ENCODE data around the gene GNG2. TPM values are rescaled to one million over a fixed set of nuclear protein-coding genes. Genes with fewer than 3 reads are reported as not detected.

Gene GNG2
- total and polyA plus RNA-seq, 9 donors: 34.8 to 90.2 (median 42.9) TPM

- no CpG with 5 or more reads among the region's 1 CpG for WGBS (ENCODE audit: insufficient coverage)
- no peak for DNase-seq
- no peak overlapping the region for H3K27ac ChIP-seq (ENCODE audit: low read length)
- H3K4me1 ChIP-seq (ENCODE audit: control insufficient read depth, insufficient read depth, low read length): peaks cover 11% of the 10 kb centered on the region
- H3K36me3 ChIP-seq (ENCODE audit: control insufficient read depth, insufficient read depth, low read length): no peaks in the 10 kb centered on the region
- no peaks in the 10 kb centered on the region for H3K9me3 ChIP-seq (replicated peaks; ENCODE audit: control insufficient read depth, low read depth, low read length)
- H3K4me3 ChIP-seq (ENCODE audit: low read length): no peak overlapping the region
- no peaks in the 10 kb centered on the region for H3K27me3 ChIP-seq (ENCODE audit: control insufficient read depth, insufficient read depth, low read length)
Observed at GRCh38 chr14:51850651-51851050, 9.8 kb upstream of the GNG2 start.

DNA sequence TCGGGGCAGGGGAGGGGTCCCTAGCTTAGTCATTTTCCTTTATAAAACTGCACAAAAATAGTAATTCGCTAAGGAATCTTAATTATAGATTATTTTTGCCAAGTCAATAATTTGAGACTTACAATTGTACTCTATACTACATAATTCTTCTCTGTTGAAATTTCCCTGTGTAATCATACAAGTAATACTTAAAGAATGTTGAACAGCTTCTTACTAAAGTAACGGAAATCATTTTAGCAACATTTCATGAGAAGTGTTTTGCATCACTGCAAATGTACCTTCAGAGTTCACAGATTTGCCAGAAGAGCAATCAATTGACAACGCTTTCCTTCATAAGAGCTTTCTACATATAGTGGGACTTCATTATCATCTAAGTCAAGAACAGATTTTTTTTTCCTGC, 7.9 kb upstream of the GNG2 start:
- peaks cover 2% of the 10 kb centered on the region for H3K4me1 ChIP-seq (ENCODE audit: control insufficient read depth, insufficient read depth, low read length)
- WGBS (ENCODE audit: insufficient coverage): no CpG with 5 or more reads among the region's 4 CpGs
- no peak overlapping the region for H3K27ac ChIP-seq (ENCODE audit: low read length)
- no peaks in the 10 kb centered on the region for H3K27me3 ChIP-seq (ENCODE audit: control insufficient read depth, insufficient read depth, low read length)
- H3K9me3 ChIP-seq (replicated peaks; ENCODE audit: control insufficient read depth, low read depth, low read length): no peaks in the 10 kb centered on the region
- H3K36me3 ChIP-seq (ENCODE audit: control insufficient read depth, insufficient read depth, low read length): no peaks in the 10 kb centered on the region
- no peak overlapping the region for H3K4me3 ChIP-seq (ENCODE audit: low read length)
- no peak for DNase-seq

DNA sequence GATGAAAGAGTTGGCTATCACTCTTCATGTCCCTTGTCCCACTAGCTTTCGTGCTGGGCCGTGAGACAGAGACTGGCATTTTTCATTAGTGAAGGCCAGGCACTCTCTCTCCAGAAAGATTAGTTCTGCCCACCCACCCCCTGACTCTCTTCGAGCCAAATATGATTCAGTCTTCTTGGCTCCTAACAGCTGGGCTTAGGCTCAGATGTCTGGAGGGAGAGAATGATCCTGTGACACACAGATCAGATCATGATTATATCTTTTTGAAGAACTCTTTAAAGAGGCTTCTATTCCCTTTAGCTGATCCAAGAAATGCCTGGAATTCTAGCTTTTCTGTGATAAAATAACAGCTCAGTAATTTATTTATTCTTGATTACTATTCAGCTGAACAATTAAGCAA, 5.2 kb upstream of the GNG2 start:
- Histone ChIP-seq H3K36me3 (ENCODE audit: control insufficient read depth, insufficient read depth, low read length) (no peaks in the 10 kb centered on the region), H3K4me3 (ENCODE audit: low read length) (no peak overlapping the region), H3K27ac (ENCODE audit: low read length) (no peak overlapping the region), H3K4me1 (ENCODE audit: control insufficient read depth, insufficient read depth, low read length) (peaks cover 10% of the 10 kb centered on the region), H3K9me3 (replicated peaks; ENCODE audit: control insufficient read depth, low read depth, low read length) (no peaks in the 10 kb centered on the region), H3K27me3 (ENCODE audit: control insufficient read depth, insufficient read depth, low read length) (no peaks in the 10 kb centered on the region)
- DNase-seq: peak; percentile 79
- 60% methylated on average over 1 of the region's 3 CpGs for WGBS (ENCODE audit: insufficient coverage)

DNA sequence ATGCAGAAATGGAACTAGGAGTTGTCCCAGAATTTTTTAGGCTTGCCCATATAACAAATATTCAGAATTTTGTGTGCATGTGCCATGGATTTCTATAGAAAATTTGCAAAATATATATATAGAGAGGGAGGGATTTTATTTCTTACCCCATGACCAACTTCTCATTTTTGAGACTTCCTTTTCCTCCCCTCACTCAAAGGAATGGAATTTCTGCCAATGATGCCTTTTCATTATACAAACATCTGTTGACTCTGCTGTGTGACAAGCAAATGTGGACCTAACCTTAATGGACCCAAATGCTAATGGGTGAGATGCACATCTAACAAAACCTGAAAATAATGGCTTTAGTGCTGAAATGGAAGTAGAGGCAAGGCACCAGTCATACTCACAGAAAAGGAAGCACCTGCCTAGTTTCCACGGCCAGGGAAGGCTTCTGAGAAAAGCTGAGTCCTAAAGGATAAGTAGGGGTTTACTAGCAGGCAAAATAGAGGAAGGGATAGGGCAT, 3.6 kb upstream of the GNG2 start:
- Histone ChIP-seq H3K27ac (ENCODE audit: low read length) (no peak overlapping the region), H3K9me3 (replicated peaks; ENCODE audit: control insufficient read depth, low read depth, low read length) (no peaks in the 10 kb centered on the region), H3K36me3 (ENCODE audit: control insufficient read depth, insufficient read depth, low read length) (no peaks in the 10 kb centered on the region), H3K4me1 (ENCODE audit: control insufficient read depth, insufficient read depth, low read length) (peaks cover 11% of the 10 kb centered on the region), H3K27me3 (ENCODE audit: control insufficient read depth, insufficient read depth, low read length) (no peaks in the 10 kb centered on the region), H3K4me3 (ENCODE audit: low read length) (no peak overlapping the region)
- DNase-seq: peak; percentile 54
- WGBS (ENCODE audit: insufficient coverage): 73% methylated on average over 1 of the region's 1 CpG

DNA sequence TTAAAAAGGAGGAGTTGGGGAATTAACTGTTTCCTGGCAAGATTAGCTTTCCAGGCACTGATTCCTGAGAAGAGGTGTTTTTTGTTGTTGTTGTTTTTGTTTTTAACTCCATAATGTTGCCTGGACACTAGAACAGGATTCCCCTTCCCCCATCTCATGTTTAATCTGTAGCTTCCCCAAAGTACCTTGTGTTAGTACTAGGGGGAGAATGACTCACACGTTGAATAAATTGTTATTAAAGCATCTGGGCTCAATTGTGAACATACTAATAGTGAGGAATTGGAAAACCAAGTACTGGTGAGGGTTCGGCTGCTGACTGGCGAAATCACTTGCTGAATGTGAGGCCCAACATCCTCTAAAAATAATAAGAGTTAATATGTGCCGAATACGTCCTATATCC, 1.3 kb upstream of the GNG2 start:
- DNase-seq: no peak
- Histone ChIP-seq H3K27ac (ENCODE audit: low read length) (no peak overlapping the region), H3K36me3 (ENCODE audit: control insufficient read depth, insufficient read depth, low read length) (no peaks in the 10 kb centered on the region), H3K4me1 (ENCODE audit: control insufficient read depth, insufficient read depth, low read length) (peaks cover 11% of the 10 kb centered on the region), H3K27me3 (ENCODE audit: control insufficient read depth, insufficient read depth, low read length) (no peaks in the 10 kb centered on the region), H3K9me3 (replicated peaks; ENCODE audit: control insufficient read depth, low read depth, low read length) (no peaks in the 10 kb centered on the region), H3K4me3 (ENCODE audit: low read length) (no peak overlapping the region)
- no CpG with 5 or more reads among the region's 5 CpGs for WGBS (ENCODE audit: insufficient coverage)

DNA sequence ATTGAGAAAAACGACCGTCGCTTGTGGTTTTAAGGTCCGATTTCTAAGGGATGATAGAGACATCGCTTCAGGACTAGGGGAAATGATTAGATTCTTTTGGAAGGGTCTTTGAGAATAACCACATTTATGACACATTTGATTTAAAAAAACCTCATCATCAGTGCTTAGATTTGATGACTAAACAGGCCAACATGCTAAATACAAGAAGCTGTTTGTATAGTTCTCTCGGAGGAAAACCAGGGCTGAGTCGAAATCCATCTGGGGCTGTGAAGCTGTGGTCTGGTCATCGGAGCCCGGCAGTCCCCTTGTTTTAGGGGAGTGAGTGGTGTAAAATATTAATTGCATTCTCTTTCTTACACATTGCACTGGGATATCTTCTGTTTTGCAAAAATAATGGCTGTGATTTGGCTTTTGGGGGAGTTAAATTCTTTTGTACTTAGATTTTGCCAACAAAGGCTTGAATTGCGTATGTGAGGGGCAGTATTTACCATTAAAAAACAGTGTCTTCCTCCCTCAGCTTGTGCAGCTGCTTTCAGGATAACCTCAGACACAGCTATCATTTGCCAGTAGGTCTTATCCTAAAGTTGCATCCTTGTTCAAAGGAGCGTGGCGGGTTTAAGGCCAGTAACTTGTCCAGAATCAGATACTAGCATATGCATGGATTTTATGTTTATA, 550 bp downstream of the GNG2 start:
- no CpG with 5 or more reads among the region's 12 CpGs for WGBS (ENCODE audit: insufficient coverage)
- peak overlapping the region; percentile 91 for H3K27ac ChIP-seq (ENCODE audit: low read length)
- peaks cover 11% of the 10 kb centered on the region for H3K4me1 ChIP-seq (ENCODE audit: control insufficient read depth, insufficient read depth, low read length)

DNA sequence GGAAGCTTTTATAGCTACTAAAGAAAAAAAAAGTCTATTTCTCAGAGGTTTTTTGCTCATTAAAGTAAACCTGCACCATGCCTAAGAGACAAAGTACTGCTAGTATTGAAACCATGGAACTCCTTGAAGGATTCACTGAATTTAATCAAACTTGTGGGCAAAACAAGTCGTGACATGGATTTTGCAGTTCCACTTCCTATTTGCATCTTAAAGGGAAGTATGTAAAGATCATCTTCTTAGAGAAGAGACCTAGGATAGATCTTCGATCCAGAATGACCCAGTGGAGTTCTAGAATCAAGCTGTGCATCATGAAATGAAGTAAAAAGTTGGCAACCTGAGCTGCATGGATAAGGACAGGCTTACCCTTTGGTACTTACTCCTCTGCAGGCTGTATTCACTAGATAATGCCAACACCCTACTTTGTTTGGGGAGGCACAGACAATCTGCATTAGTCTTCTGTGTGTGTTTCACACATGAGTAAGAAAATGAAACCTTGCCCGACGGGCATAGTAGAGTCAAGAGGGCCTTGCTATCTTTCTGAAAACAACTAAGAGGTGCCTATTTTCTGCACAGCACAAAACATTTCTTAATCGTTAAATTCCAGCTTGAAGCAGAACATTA, 1.9 kb downstream of the GNG2 start:
- peak overlapping the region; percentile 57 for H3K27ac ChIP-seq (ENCODE audit: low read length)
- H3K27me3 ChIP-seq (ENCODE audit: control insufficient read depth, insufficient read depth, low read length): no peaks in the 10 kb centered on the region
- H3K9me3 ChIP-seq (replicated peaks; ENCODE audit: control insufficient read depth, low read depth, low read length): no peaks in the 10 kb centered on the region
- H3K4me3 ChIP-seq (ENCODE audit: low read length): peak overlapping the region; percentile 61
- no peak for DNase-seq
- WGBS (ENCODE audit: insufficient coverage): 0% methylated on average over 1 of the region's 5 CpGs
- H3K36me3 ChIP-seq (ENCODE audit: control insufficient read depth, insufficient read depth, low read length): no peaks in the 10 kb centered on the region
- peaks cover 9% of the 10 kb centered on the region for H3K4me1 ChIP-seq (ENCODE audit: control insufficient read depth, insufficient read depth, low read length)

More for the DNA sequence above, 550 bp downstream of the GNG2 start:
- H3K27me3 ChIP-seq (ENCODE audit: control insufficient read depth, insufficient read depth, low read length): no peaks in the 10 kb centered on the region
- no peaks in the 10 kb centered on the region for H3K9me3 ChIP-seq (replicated peaks; ENCODE audit: control insufficient read depth, low read depth, low read length)
- H3K4me3 ChIP-seq (ENCODE audit: low read length): peak overlapping the region; percentile 61
- H3K36me3 ChIP-seq (ENCODE audit: control insufficient read depth, insufficient read depth, low read length): no peaks in the 10 kb centered on the region
- peak; percentile 71 for DNase-seq

DNA sequence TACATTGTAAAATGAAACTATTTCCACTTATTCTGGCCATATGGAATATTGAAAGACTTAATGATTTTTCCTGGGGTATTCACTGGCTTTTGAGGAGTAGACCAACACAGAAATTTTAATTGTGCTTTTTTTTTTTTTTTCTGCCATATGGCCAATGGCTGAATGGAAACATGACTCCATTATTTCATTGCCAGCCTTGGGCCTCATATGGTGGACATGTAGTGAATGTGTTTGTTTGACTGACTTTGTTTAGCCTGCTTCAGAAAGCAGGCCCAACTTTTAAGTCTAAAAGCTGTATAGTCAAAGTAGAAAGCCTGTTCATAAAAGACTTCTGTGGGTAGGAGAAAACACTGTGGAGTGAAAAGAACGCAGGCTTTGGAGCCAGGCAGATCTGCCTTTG, 2.4 kb downstream of the GNG2 start:
- Histone ChIP-seq H3K27ac (ENCODE audit: low read length) (peak overlapping the region; percentile 18), H3K4me1 (ENCODE audit: control insufficient read depth, insufficient read depth, low read length) (peaks cover 9% of the 10 kb centered on the region)

DNA sequence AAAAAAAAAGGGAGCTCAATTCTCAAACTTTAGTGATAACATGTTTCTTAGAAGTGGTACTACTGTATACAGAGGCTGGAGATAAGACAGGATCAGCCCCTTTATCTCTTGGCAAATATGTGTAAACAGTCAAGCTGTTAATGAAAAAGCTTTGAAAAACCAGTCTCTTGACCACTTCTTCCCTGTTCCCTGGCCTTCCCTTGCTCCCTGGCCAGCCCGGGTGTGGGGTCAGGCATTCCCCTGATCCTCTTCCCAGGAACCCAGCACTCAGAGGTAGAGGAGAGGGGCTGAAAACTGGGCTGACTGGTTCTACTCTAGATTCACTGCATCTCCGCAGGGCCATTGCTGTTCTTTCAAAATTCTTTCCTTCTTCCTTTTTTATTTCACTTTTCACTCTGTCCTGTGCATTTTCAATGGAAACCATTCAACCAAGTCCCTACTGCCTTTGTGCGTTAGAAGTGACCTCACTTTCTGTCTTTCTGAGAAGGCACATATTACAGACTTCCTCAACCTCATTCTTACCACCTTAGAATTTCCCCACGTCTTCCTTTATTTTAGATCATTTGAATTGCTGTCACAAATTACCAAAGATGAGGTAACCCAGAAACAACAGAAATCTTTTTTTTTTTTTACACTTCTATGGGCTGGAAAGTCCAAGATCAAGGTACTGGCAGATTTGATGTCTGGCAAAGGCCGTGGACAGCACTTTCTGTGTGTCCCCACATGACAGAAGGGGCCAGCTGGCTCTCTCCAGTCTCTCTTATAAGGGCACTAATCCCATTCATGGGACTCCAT, 5.7 kb downstream of the GNG2 start:
- Histone ChIP-seq H3K27ac (ENCODE audit: low read length) (no peak overlapping the region), H3K4me1 (ENCODE audit: control insufficient read depth, insufficient read depth, low read length) (peaks cover 2% of the 10 kb centered on the region)
- DNase-seq: no peak

More for the DNA sequence above, 2.4 kb downstream of the GNG2 start:
- peak; percentile 70 for DNase-seq
- no peaks in the 10 kb centered on the region for H3K9me3 ChIP-seq (replicated peaks; ENCODE audit: control insufficient read depth, low read depth, low read length)
- H3K27me3 ChIP-seq (ENCODE audit: control insufficient read depth, insufficient read depth, low read length): no peaks in the 10 kb centered on the region
- no peaks in the 10 kb centered on the region for H3K36me3 ChIP-seq (ENCODE audit: control insufficient read depth, insufficient read depth, low read length)
- H3K4me3 ChIP-seq (ENCODE audit: low read length): no peak overlapping the region
- no CpG with 5 or more reads among the region's 1 CpG for WGBS (ENCODE audit: insufficient coverage)

GRCh38 chr14:51867741-51868140, 7.3 kb downstream of the GNG2 start:
- H3K27me3 ChIP-seq (ENCODE audit: control insufficient read depth, insufficient read depth, low read length): no peaks in the 10 kb centered on the region
- no peak overlapping the region for H3K4me3 ChIP-seq (ENCODE audit: low read length)
- WGBS (ENCODE audit: insufficient coverage): no CpG with 5 or more reads among the region's 2 CpGs
- H3K4me1 ChIP-seq (ENCODE audit: control insufficient read depth, insufficient read depth, low read length): peaks cover 2% of the 10 kb centered on the region
- H3K9me3 ChIP-seq (replicated peaks; ENCODE audit: control insufficient read depth, low read depth, low read length): no peaks in the 10 kb centered on the region
- H3K36me3 ChIP-seq (ENCODE audit: control insufficient read depth, insufficient read depth, low read length): no peaks in the 10 kb centered on the region
- no peak overlapping the region for H3K27ac ChIP-seq (ENCODE audit: low read length)
- no peak for DNase-seq

More for the DNA sequence above, 5.7 kb downstream of the GNG2 start:
- no peak overlapping the region for H3K4me3 ChIP-seq (ENCODE audit: low read length)
- WGBS (ENCODE audit: insufficient coverage): 66% methylated on average over 4 of the region's 5 CpGs
- H3K27me3 ChIP-seq (ENCODE audit: control insufficient read depth, insufficient read depth, low read length): no peaks in the 10 kb centered on the region
- no peaks in the 10 kb centered on the region for H3K36me3 ChIP-seq (ENCODE audit: control insufficient read depth, insufficient read depth, low read length)
- no peaks in the 10 kb centered on the region for H3K9me3 ChIP-seq (replicated peaks; ENCODE audit: control insufficient read depth, low read depth, low read length)

All from muscle of leg (tissue), 11 donors.